Right ventricle myocardium inferior (tissue), 1 donor: ENCODE measurements around the gene CD48. TPM values are rescaled to one million over a fixed set of nuclear protein-coding genes. Genes with fewer than 3 reads are reported as not detected.
"Not testable (repeated sequence)": the region's sequence is repeated elsewhere in the genome, so short reads cannot be mapped to it uniquely, and the experiment has no call there.

Source experiments
- ATAC-seq: fragments of 200-7000 bp; cut with Tn5 transposase; one replicate; pipeline ENCODE4 v1.9.1; 2020; ENCODE audit warnings: mild to moderate bottlenecking, moderate library complexity
- DNase-seq: peaks from one replicate; pipeline ENCODE4 v3.0.0; 2021; ENCODE audit errors: missing footprints
- intact Hi-C: fragments of 100-400 bp; cut with DNase I; formaldehyde crosslinking; loops from one replicate; pipeline ENCODE4 v1.11.0; 2022
- total RNA-seq: library from RNA; stranded (reverse); fragmentation: NEBNext Ultra II Directional; extraction: Animal tissue kit (Norgen Biotek cat#: 25700); gene quantifications from one replicate; pipeline ENCODE4 v1.2.1, GENCODE V29; 2021
- donor health status: DM: no; HTN: yes; CAD: no; lungs with severe emphysema.

CD48 gene
- total RNA-seq, 1 donor from 2014 or later, result 2.0 TPM

- DNase-seq, intact Hi-C loops, ATAC-seq: not testable (repeated sequence)
Observed at GRCh38 chr1:160692390-160692789, 19.2 kb downstream of the CD48 start.

- no peak for DNase-seq
- intact Hi-C loops, result no loop called here
- no peak for ATAC-seq
Observed at GRCh38 chr1:160685266-160685665, 26.4 kb downstream of the CD48 start.

GRCh38 chr1:160682983-160683865 lies 28.4 kb downstream of the CD48 start:
- DNase-seq (no peak), ATAC-seq (no peak)
- intact Hi-C loops, result no loop called here

GRCh38 chr1:160681891-160682140 lies 29.8 kb downstream of the CD48 start:
- intact Hi-C loops, result no loop called here
- ATAC-seq, result no peak
- DNase-seq, result no peak

- ATAC-seq, result peak; percentile 69
- intact Hi-C loops, result no loop called here
- DNase-seq, result peak; percentile 86
Observed at GRCh38 chr1:160681066-160681890, 30.3 kb downstream of the CD48 start.

GRCh38 chr1:160680399-160680798 lies 31.2 kb downstream of the CD48 start:
- no peak for DNase-seq

GRCh38 chr1:160679893-160680292 lies 31.7 kb downstream of the CD48 start:
- DNase-seq (no peak), ATAC-seq (no peak)
- intact Hi-C loops, result no loop called here

More at GRCh38 chr1:160680399-160680798, 31.2 kb downstream of the CD48 start:
- intact Hi-C loops, result no loop called here
- no peak for ATAC-seq

- DNase-seq (no peak), ATAC-seq (no peak)
- intact Hi-C loops, result no loop called here
Observed at GRCh38 chr1:160676869-160677597, 34.6 kb downstream of the CD48 start.

GRCh38 chr1:160675641-160676410 lies 35.8 kb downstream of the CD48 start:
- intact Hi-C loops, result no loop called here
- ATAC-seq (peak; percentile 65), DNase-seq (peak; percentile 78)

GRCh38 chr1:160674415-160674814 lies 37.2 kb downstream of the CD48 start:
- intact Hi-C loops, result no loop called here
- no peak for DNase-seq
- no peak for ATAC-seq

- intact Hi-C loops, result no loop called here
- DNase-seq, result no peak
Observed at GRCh38 chr1:160672789-160673695, 38.6 kb downstream of the CD48 start.

GRCh38 chr1:160671603-160672517 lies 39.8 kb downstream of the CD48 start:
- intact Hi-C loops, result no loop called here
- DNase-seq, result no peak
- ATAC-seq, result no peak

More at GRCh38 chr1:160672789-160673695, 38.6 kb downstream of the CD48 start:
- ATAC-seq, result no peak

GRCh38 chr1:160670701-160671100 lies 40.9 kb downstream of the CD48 start:
- DNase-seq (no peak), ATAC-seq (no peak)
- intact Hi-C loops, result no loop called here

- DNase-seq, result no peak
- ATAC-seq, result no peak
- intact Hi-C loops, result no loop called here
Observed at GRCh38 chr1:160669802-160670201, 41.8 kb downstream of the CD48 start.

GRCh38 chr1:160669276-160669675 lies 42.3 kb downstream of the CD48 start:
- intact Hi-C loops, result no loop called here
- DNase-seq (no peak), ATAC-seq (no peak)

GRCh38 chr1:160667896-160668295 lies 43.7 kb downstream of the CD48 start:
- DNase-seq, result no peak
- intact Hi-C loops, result no loop called here
- no peak for ATAC-seq

GRCh38 chr1:160666079-160666442 lies 45.6 kb downstream of the CD48 start:
- ATAC-seq, result no peak
- DNase-seq, result no peak
- intact Hi-C loops, result no loop called here
